T47D (cell line): ENCODE data around the gene STAT5B.
"Not testable (repeated sequence)": the region's sequence is repeated elsewhere in the genome, so short reads cannot be mapped to it uniquely, and the experiment has no call there.

ENCODE experiments used
- DNase-seq, 2 experiments: peaks; one replicate each; pipeline versions ENCODE4 v3.0.0 to v3.0.0-alpha.2; 2011 to 2012; ENCODE audit warnings: low read depth in 1 of 2, low spot score in 1 of 2
- JUND ChIP-seq: IDR thresholded peaks from 2 replicates; pipeline ENCODE4 v1.6.1; 2012; ENCODE audit warnings: low read depth
- in situ Hi-C: cut with HindIII; loops from 2 replicates; pipeline ENCODE4 v1.10.0; 2016; ENCODE audit warnings: low sequenced_read_pairs, low pct_unique_long_range_greater_than_20kb

Gene STAT5B

GRCh38 chr17:42224651-42225050 lies 51.5 kb downstream of the STAT5B start:
- no peak for TF ChIP-seq JUND
- no peak for DNase-seq
- in situ Hi-C loops = no loop called here

GRCh38 chr17:42221886-42222745 lies 54.1 kb downstream of the STAT5B start:
- peak; percentile 39 to 63 for DNase-seq
- in situ Hi-C loops = no loop called here
- no peak for TF ChIP-seq JUND

- DNase-seq, in situ Hi-C loops: not testable (repeated sequence)
These were observed 56.9 kb downstream of the STAT5B start for GRCh38 chr17:42219280-42219679.

- TF ChIP-seq JUND = no peak
- DNase-seq = no peak
- in situ Hi-C loops = no loop called here
These were observed 62.0 kb downstream of the STAT5B start for GRCh38 chr17:42214156-42214555.

- DNase-seq = no peak
- TF ChIP-seq JUND = no peak
- in situ Hi-C loops = no loop called here
These were observed 63.8 kb downstream of the STAT5B start for GRCh38 chr17:42212382-42212781.

- in situ Hi-C loops, DNase-seq: not testable (repeated sequence)
These were observed 64.3 kb downstream of the STAT5B start for GRCh38 chr17:42211921-42212341.

- TF ChIP-seq JUND = no peak
- DNase-seq = no peak
- in situ Hi-C loops = no loop called here
These were observed 66.1 kb downstream of the STAT5B start for GRCh38 chr17:42210046-42210445.

- in situ Hi-C loops, DNase-seq: not testable (repeated sequence)
These were observed 70.0 kb downstream of the STAT5B start for GRCh38 chr17:42206153-42206612.

- in situ Hi-C loops = no loop called here
- TF ChIP-seq JUND = no peak
These were observed 72.8 kb downstream of the STAT5B start for GRCh38 chr17:42203354-42203753.

GRCh38 chr17:42202696-42203095 lies 73.5 kb downstream of the STAT5B start:
- in situ Hi-C loops = no loop called here
- no peak for TF ChIP-seq JUND
- DNase-seq = no peak

More at GRCh38 chr17:42203354-42203753, 72.8 kb downstream of the STAT5B start:
- no peak for DNase-seq

GRCh38 chr17:42202159-42202558 lies 74.0 kb downstream of the STAT5B start:
- no peak for DNase-seq
- in situ Hi-C loops = no loop called here
- no peak for TF ChIP-seq JUND

GRCh38 chr17:42201458-42201772 lies 74.8 kb downstream of the STAT5B start:
- in situ Hi-C loops = no loop called here
- no peak for DNase-seq
- no peak for TF ChIP-seq JUND

- DNase-seq = no peak
- in situ Hi-C loops = no loop called here
- TF ChIP-seq JUND = no peak
These were observed 75.3 kb downstream of the STAT5B start for GRCh38 chr17:42200706-42201457.
